Natural killer cell (primary cell): ENCODE data around the gene CLINT1. TPM values are rescaled to one million over a fixed set of nuclear protein-coding genes. Genes with fewer than 3 reads are reported as not detected.

Source experiments
- ATAC-seq, 3 donors: fragments of 150-1000 bp in 2 of 3; fragments of 200-7000 bp in 1 of 3; cut with Tn5 transposase; 1 replicate in 1 of 3; 2 replicates in 2 of 3; pipeline ENCODE4 v1.10.0; 2021; ENCODE audit warnings: mild to moderate bottlenecking in 2 of 3, moderate library complexity in 2 of 3
- DNase-seq, 2 donors: peaks; one replicate each; pipeline versions ENCODE4 v3.0.0 to v3.0.0-alpha.2; 2013 to 2021; ENCODE audit warnings: mixed read lengths in 1 of 2
- H3K27ac ChIP-seq: one replicate; pipeline ENCODE4 v1.5.1; 2013; ENCODE audit warnings: mild to moderate bottlenecking, low read length
- H3K27me3 ChIP-seq: one replicate; pipeline ENCODE4 v1.6.1; 2013; ENCODE audit warnings: low read length; ENCODE audit not compliant: control insufficient read depth, insufficient read depth
- H3K36me3 ChIP-seq: one replicate; pipeline ENCODE4 v1.6.1; 2013; ENCODE audit warnings: low read length; ENCODE audit not compliant: control insufficient read depth, insufficient read depth
- H3K4me1 ChIP-seq: one replicate; pipeline ENCODE4 v1.6.1; 2013; ENCODE audit warnings: low read length; ENCODE audit not compliant: control insufficient read depth, insufficient read depth
- H3K4me3 ChIP-seq: one replicate; pipeline ENCODE4 v1.5.1; 2013; ENCODE audit warnings: low read length
- H3K9me3 ChIP-seq: one replicate; pipeline ENCODE4 v1.6.1; 2013; ENCODE audit warnings: low read length; ENCODE audit not compliant: control insufficient read depth, insufficient read depth
- H3K27ac Mint-ChIP-seq, 2 donors: one replicate each; pipeline ENCODE4 v1.8.0; 2022; ENCODE audit warnings: mild to moderate bottlenecking in 2 of 2, mixed read lengths in 2 of 2, moderate library complexity in 1 of 2
- H3K27me3 Mint-ChIP-seq, 2 donors: one replicate each; pipeline ENCODE4 v1.8.0; 2022; ENCODE audit warnings: low read depth in 2 of 2, mixed read lengths in 2 of 2
- H3K36me3 Mint-ChIP-seq: one replicate; pipeline ENCODE4 v1.8.0; 2022; ENCODE audit warnings: mixed read lengths
- H3K4me1 Mint-ChIP-seq, 2 donors: one replicate each; pipeline ENCODE4 v1.8.0; 2022; ENCODE audit warnings: mixed read lengths in 2 of 2
- H3K4me3 Mint-ChIP-seq: one replicate; pipeline ENCODE4 v1.8.0; 2022; ENCODE audit warnings: mild to moderate bottlenecking, moderate library complexity, mixed read lengths
- H3K9me3 Mint-ChIP-seq, 2 donors: one replicate each; pipeline ENCODE4 v1.8.0; 2022; ENCODE audit warnings: mixed read lengths in 2 of 2
- CTCF ChIP-seq: fragments of 200-600 bp; IDR thresholded peaks from one replicate; pipeline ENCODE4 v1.8.0; 2022; ENCODE audit warnings: antibody characterized with exemption
- WGBS: methylation state at CpG from one replicate; pipeline ENCODE4 v1.1.7; 2013; ENCODE audit warnings: missing lambda C conversion rate; ENCODE audit not compliant: insufficient coverage; 5-methylcytosine and 5-hydroxymethylcytosine counted together
- intact Hi-C: fragments of 100-400 bp; cut with micrococcal nuclease; formaldehyde crosslinking; loops from one replicate; pipeline ENCODE4 v1.14.2; 2022
- total RNA-seq, 4 donors: library from RNA; stranded (reverse); fragments of 120-200 nt in 1 of 4; gene quantifications; one replicate each; pipeline versions ENCODE4 v1.2.3 to v1.2.4, GENCODE V29; 2013 to 2022

CLINT1 gene
- total RNA-seq, 3 donors from 2014 or later (not counting 1 experiment from before 2014, with no cell fraction given), result 111 to 156 (median 132) TPM

DNA sequence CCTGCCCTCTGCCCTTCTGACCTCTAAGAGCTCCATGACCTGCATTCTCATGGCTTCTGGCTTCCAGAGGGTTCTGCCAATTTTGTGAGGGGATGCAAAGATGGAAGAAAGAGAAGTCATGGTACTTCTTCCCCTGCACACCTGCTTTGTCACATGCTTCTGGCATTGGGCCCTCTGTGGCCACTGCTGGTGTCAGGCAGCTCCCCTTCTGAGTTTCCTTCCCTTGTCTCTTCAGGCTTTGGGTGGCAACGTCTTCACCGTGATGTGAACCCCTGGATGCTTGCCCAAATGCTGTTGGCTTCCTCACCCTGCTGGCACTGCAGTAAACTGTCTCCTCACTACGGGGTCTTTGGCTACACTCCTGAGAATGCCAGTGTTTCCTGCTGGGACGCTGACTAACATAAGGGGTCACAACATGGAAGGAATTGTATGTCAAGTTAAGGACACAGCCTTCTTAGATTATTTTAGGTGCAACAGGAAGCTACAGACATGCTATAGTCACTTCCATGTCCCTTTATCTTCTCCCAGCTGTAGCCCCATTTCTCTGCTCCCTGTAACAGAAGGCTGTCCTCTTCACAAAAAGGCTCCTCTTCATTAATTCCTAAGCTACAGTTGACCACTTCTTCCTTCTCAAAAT, 8.9 kb upstream of the CLINT1 start:
- H3K27me3 ChIP-seq, result no peaks in the 10 kb centered on the region
- H3K27me3 Mint-ChIP-seq, result peaks cover 3 to 7% of the 10 kb centered on the region in 2 donors
- WGBS, result 18% methylated on average over 4 of the region's 4 CpGs
- H3K4me1 Mint-ChIP-seq, result no peaks in the 10 kb centered on the region
- TF ChIP-seq CTCF, result no peak
- no peak for ATAC-seq
- no peak overlapping the region for H3K27ac ChIP-seq
- no peak for DNase-seq
- no peaks in the 10 kb centered on the region for H3K36me3 Mint-ChIP-seq
- H3K27ac Mint-ChIP-seq, result no peak overlapping the region
- no peak overlapping the region for H3K4me3 ChIP-seq
- intact Hi-C loops, result no loop called here
- H3K36me3 ChIP-seq, result no peaks in the 10 kb centered on the region
- H3K4me3 Mint-ChIP-seq, result no peak overlapping the region
- no peaks in the 10 kb centered on the region for H3K9me3 ChIP-seq
- no peaks in the 10 kb centered on the region for H3K4me1 ChIP-seq
- no peaks in the 10 kb centered on the region for H3K9me3 Mint-ChIP-seq

DNA sequence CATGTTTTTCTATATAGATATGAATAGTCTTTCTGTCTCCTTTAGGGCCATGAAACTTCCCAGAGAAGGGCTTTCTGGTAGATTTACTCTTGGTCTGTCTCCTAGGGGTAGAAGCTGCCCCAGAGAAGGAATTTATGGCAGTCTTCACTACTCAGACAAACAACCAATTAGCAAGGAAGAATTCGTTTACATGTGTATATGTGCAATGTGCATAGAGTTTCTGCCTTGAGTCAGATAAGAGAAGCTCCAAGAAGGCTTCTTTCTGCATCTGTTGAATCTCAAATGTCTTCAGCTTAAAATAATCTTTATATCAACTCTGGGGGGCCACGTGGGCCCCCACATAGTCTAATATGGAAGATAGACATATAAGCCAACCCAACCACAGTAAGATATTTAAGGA, 7.6 kb upstream of the CLINT1 start:
- no CpG with 5 or more reads among the region's 2 CpGs for WGBS
- intact Hi-C loops, result no loop called here
- H3K4me3 ChIP-seq, result no peak overlapping the region
- ATAC-seq (no peak), DNase-seq (no peak)
- no peaks in the 10 kb centered on the region for H3K4me1 ChIP-seq
- no peaks in the 10 kb centered on the region for H3K36me3 ChIP-seq
- no peaks in the 10 kb centered on the region for H3K9me3 ChIP-seq
- H3K9me3 Mint-ChIP-seq, result no peaks in the 10 kb centered on the region
- H3K4me1 Mint-ChIP-seq, result no peaks in the 10 kb centered on the region
- H3K27me3 Mint-ChIP-seq, result peaks cover 6 to 7% of the 10 kb centered on the region in 2 donors
- no peaks in the 10 kb centered on the region for H3K36me3 Mint-ChIP-seq
- TF ChIP-seq CTCF, result no peak
- H3K27ac Mint-ChIP-seq, result no peak overlapping the region
- no peak overlapping the region for H3K27ac ChIP-seq
- H3K27me3 ChIP-seq, result no peaks in the 10 kb centered on the region
- H3K4me3 Mint-ChIP-seq, result no peak overlapping the region

- Mint-ChIP-seq H3K4me3 (no peak overlapping the region), H3K4me1 (no peaks in the 10 kb centered on the region), H3K9me3 (no peaks in the 10 kb centered on the region), H3K27ac (no peak overlapping the region), H3K36me3 (no peaks in the 10 kb centered on the region), H3K27me3 (peaks cover 3 to 6% of the 10 kb centered on the region in 2 donors)
- Histone ChIP-seq H3K4me1 (no peaks in the 10 kb centered on the region), H3K9me3 (no peaks in the 10 kb centered on the region), H3K36me3 (no peaks in the 10 kb centered on the region), H3K27me3 (no peaks in the 10 kb centered on the region), H3K4me3 (no peak overlapping the region), H3K27ac (no peak overlapping the region)
- ATAC-seq (no peak), DNase-seq (no peak)
- WGBS, result 85% methylated on average over 3 of the region's 4 CpGs
- intact Hi-C loops, result no loop called here
- no peak for TF ChIP-seq CTCF
Measured at GRCh38 chr5:157865781-157866180, 6.8 kb upstream of the CLINT1 start.

DNA sequence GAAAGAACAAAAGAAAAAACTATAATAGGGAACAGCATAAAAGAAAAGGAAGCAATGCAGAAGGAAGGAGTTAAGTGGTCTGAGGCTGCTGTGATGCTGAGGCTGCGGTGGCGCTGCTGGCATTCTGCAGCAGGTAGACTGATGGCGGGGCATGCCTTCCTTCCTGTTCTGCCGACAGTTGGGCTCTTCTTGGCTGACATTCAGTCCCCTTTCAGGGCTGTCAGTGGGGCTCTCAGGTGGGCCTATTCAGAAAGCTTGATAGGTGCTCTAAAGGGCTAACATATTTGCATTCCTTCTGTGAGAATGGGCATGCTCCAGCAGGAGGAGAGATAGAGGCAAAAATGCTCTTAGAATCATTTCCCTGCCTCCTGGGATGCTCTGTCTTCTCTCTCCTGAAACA, 5.1 kb upstream of the CLINT1 start:
- H3K36me3 ChIP-seq, result no peaks in the 10 kb centered on the region
- Mint-ChIP-seq H3K9me3 (no peaks in the 10 kb centered on the region), H3K27me3 (peaks cover 0 to 3% of the 10 kb centered on the region in 2 donors), H3K4me1 (peaks cover 7 to 10% of the 10 kb centered on the region in 2 donors), H3K36me3 (no peaks in the 10 kb centered on the region), H3K27ac (no peak overlapping the region), H3K4me3 (no peak overlapping the region)
- no peak overlapping the region for H3K4me3 ChIP-seq
- no peaks in the 10 kb centered on the region for H3K27me3 ChIP-seq
- peaks cover 2% of the 10 kb centered on the region for H3K4me1 ChIP-seq
- intact Hi-C loops, result no loop called here
- H3K27ac ChIP-seq, result no peak overlapping the region
- no peaks in the 10 kb centered on the region for H3K9me3 ChIP-seq
- WGBS, result 23% methylated on average over 4 of the region's 4 CpGs
- DNase-seq, result peak in 1 of 2 donors; percentile 55
- no peak for TF ChIP-seq CTCF
- ATAC-seq, result no peak
